AG04449 (cell line): Measurements from ENCODE around the gene PTPRT.

ENCODE experiments used
- CTCF ChIA-PET: fragments of 350-600 bp; formaldehyde crosslinking; extraction: SDS; loops from one replicate; lab custom pipeline; 2021; ENCODE audit warnings: antibody characterized with exemption; lab: Yijun Ruan, JAX
- POLR2A ChIA-PET: fragments of 400-600, 350-600 bp; formaldehyde crosslinking; extraction: SDS; loops from one replicate; lab custom pipeline; 2020; ENCODE audit warnings: antibody characterized with exemption, inconsistent platforms; lab: Yijun Ruan, JAX
- DNase-seq: peaks from one replicate; pipeline ENCODE4 v3.0.0-alpha.2; 2010; ENCODE audit warnings: low read depth, low spot score
- H3K4me3 ChIP-seq: 2 replicates; pipeline ENCODE4 v1.5.1; 2011; ENCODE audit warnings: low read depth, mild to moderate bottlenecking, control low read depth, low read length
- TF ChIP-seq, protein P1 (sequence below): IDR thresholded peaks from one replicate; pipeline ENCODE4 v1.5.1; 2011; ENCODE audit warnings: mild to moderate bottlenecking, moderate library complexity, low read length, control low read depth, inconsistent platforms; ENCODE audit not compliant: insufficient read depth; ENCODE audit errors: missing control alignments

The PTPRT gene

DNA sequence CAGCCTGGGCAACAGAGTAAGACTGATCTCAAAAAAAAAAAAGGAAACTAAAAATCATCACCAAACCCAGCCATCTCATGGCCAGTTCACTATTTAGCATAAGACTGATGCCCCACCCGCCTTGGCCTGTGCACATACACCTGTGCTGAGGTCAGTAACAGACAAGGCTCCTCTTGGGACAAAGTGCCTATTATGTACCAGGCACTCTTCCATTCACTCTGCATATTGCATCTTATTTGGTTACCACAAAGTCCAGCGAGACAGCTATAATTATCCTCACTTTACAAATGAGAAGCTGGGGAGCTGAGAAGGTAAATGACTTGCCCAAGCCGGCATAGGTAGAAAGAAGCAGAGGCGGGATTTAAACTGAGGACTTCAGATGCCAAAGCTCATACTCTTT, 3.8 kb downstream of the PTPRT start:
- CTCF ChIA-PET, result interaction anchor here (1.2 to 4.4 kb wide), 4 partner anchors 10 to 1453 kb away, joined by 3 to 36 read pairs (median 13); no protein-coding TSS in a partner anchor
- TF ChIP-seq, protein P1, sequence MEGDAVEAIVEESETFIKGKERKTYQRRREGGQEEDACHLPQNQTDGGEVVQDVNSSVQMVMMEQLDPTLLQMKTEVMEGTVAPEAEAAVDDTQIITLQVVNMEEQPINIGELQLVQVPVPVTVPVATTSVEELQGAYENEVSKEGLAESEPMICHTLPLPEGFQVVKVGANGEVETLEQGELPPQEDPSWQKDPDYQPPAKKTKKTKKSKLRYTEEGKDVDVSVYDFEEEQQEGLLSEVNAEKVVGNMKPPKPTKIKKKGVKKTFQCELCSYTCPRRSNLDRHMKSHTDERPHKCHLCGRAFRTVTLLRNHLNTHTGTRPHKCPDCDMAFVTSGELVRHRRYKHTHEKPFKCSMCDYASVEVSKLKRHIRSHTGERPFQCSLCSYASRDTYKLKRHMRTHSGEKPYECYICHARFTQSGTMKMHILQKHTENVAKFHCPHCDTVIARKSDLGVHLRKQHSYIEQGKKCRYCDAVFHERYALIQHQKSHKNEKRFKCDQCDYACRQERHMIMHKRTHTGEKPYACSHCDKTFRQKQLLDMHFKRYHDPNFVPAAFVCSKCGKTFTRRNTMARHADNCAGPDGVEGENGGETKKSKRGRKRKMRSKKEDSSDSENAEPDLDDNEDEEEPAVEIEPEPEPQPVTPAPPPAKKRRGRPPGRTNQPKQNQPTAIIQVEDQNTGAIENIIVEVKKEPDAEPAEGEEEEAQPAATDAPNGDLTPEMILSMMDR, result no peak
- POLR2A ChIA-PET, result no interaction called here
- no peak overlapping the region for H3K4me3 ChIP-seq
- no peak for DNase-seq

DNA sequence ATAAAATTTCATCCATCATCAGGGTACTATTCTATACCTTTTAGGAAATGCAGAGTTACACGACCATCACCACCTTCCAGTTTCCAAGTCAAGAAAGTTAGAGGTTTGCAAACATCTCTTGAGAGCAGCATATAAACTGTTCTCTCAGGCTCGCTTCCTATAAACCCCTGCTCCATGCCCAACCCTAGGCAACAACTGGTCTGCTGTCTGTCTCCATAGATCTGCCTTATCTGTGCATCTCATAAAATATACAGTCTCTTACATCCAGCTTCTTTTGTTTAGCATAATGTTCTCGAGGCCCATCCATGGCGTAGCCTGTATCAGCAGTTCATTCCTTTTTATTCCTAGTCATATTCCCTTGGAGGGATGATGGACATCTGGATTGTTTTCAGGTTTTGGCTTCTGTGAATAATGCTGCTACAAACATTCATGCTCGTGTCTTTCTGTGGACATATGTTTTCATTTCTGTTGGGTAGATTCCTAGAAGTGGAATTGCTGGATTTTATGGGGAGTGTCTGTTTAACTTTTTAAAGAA, 6.1 kb downstream of the PTPRT start:
- CTCF ChIA-PET, result no interaction called here
- no peak for DNase-seq
- POLR2A ChIA-PET, result no interaction called here
- H3K4me3 ChIP-seq, result no peak overlapping the region
- TF ChIP-seq, protein P1, result no peak

DNA sequence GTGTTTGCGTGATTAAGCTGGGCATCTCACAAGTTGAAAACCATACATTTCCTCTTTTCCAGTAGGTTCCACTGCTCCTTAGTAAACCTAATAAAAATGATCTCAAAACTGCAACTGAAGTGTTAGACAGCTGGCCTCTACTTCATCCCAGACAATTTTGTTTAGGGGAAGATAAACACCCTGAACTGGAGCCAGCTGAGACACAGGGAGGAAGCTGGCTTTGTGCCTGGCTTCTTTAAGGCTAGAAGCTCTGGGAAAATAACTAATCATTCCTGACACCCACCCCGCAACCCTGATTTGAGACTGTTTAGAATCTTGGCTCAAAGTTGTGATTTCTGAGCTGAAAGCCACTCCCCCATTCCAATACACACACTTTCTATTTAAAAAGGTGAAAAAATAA, 11.6 kb downstream of the PTPRT start:
- TF ChIP-seq, protein P1, result no peak
- POLR2A ChIA-PET, result no interaction called here
- DNase-seq, result no peak
- CTCF ChIA-PET, result no interaction called here
- no peak overlapping the region for H3K4me3 ChIP-seq

DNA sequence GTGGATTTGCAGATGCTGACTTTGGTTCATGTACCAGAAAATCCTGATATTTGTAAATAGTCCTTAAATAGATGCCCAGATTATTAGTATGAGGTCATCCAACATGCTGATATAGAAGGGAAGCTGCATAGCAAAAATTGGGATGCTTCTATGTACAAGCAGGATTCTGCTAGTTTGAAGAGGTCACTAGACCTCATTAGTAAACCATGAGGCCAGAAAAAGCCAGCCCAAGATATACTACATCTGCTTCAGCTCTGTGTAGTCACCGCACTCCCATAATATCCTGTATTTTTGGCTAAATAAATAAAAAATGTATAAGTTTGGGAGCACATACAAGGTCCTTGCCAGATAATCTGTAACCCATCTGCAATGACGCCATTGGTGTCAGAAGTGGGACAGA, 13.0 kb downstream of the PTPRT start:
- ChIA-PET CTCF (no interaction called here), POLR2A (no interaction called here)
- TF ChIP-seq, protein P1, result no peak
- no peak for DNase-seq
- H3K4me3 ChIP-seq, result no peak overlapping the region

DNA sequence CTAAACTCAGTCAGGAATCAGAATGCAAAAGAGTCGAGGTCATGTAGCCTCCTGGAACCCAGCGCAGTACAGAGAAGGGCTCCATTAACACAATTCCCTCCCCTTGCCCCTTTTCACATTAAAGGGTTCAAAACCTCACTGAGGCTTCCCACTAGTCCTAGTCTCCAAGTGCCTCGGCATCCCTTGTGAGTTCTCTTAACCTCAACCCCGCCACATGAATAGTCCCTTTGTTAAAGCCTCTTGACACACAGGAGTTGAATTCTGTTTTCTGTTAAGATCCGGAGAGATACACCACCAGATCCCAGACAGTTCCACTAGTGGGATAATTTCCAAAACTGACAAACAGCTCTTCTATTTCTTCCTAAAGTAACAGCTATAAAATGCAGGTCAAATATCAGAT, 17.8 kb downstream of the PTPRT start:
- ChIA-PET POLR2A (no interaction called here), CTCF (interaction anchor here (2.3 kb wide), 1 partner anchor 16 kb away, joined by 8 read pairs; no protein-coding TSS in a partner anchor)
- H3K4me3 ChIP-seq, result no peak overlapping the region
- DNase-seq, result no peak
- TF ChIP-seq, protein P1, result no peak

DNA sequence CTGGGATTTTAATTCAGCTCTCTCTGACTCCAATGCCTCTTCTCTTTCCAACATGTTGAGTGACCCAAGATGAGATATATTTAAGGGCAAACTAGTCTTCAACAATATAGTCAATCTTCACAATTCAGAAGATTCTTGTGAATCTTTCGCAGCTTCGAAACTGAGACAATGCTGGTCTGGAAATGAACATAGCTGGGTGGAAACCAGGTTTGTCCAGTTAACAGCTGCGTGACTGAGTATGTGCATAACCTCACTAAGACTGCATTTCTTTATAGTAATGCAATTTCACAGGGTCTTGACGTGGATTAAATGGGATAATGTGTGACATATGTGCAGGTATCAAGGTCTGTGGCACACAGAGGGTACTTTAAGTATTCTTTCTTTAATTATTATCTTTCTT, 18.9 kb downstream of the PTPRT start:
- TF ChIP-seq, protein P1, result no peak
- H3K4me3 ChIP-seq, result no peak overlapping the region
- ChIA-PET POLR2A (no interaction called here), CTCF (interaction anchor here (2.3 kb wide), 1 partner anchor 17 kb away, joined by 8 read pairs; no protein-coding TSS in a partner anchor)
- DNase-seq, result no peak
